D341Med (cell line): ENCODE measurements around the gene RARG.

ENCODE experiments used
- DNase-seq: peaks from one replicate; pipeline ENCODE4 v3.0.0; 2012; ENCODE audit warnings: low spot score

Gene RARG

GRCh38 chr12:53244337-53244736 lies 12.3 kb upstream of the RARG start:
- no peak for DNase-seq

DNA sequence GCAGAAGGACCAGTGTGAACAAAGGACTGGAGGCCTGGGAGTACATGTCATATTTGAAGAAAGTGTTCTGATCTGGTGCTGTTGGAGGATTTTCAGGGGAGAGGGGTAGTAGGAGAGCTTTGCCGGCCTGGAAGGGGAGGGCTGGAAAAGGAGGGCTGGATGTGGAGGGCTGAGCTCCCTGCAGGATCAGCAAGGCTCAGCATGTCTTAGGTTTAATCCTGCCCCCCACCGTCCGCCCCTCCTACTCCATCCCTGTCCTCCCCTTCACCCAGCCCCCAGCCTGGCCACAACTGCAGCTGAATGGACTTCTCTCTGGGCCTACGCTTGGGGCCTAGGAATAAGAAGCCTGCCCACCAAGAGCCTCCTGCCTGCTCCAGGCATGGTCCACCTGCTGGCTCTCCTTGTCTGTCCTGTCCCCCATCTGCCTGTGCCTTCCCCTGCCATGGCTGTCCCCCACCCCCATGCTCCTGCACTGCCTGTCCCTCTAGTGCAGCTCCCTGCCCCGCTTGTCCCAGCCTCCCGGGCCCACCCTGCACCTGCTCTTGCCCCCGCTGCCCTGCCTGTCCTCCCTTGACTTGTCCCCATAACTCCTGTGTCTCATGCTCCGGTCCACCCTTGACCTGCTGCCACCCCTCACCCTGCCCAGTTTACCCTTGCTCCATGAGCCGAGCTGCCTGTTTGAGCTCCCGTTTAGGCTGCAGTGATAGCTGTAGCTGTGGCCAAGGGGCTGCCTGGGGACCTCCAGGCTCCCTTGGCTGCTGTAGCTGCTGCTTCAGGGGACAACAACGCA lies 9.8 kb upstream of the RARG start:
- DNase-seq = peak; percentile 54

- DNase-seq = no peak
Observed at GRCh38 chr12:53239643-53240258, 7.7 kb upstream of the RARG start.

DNA sequence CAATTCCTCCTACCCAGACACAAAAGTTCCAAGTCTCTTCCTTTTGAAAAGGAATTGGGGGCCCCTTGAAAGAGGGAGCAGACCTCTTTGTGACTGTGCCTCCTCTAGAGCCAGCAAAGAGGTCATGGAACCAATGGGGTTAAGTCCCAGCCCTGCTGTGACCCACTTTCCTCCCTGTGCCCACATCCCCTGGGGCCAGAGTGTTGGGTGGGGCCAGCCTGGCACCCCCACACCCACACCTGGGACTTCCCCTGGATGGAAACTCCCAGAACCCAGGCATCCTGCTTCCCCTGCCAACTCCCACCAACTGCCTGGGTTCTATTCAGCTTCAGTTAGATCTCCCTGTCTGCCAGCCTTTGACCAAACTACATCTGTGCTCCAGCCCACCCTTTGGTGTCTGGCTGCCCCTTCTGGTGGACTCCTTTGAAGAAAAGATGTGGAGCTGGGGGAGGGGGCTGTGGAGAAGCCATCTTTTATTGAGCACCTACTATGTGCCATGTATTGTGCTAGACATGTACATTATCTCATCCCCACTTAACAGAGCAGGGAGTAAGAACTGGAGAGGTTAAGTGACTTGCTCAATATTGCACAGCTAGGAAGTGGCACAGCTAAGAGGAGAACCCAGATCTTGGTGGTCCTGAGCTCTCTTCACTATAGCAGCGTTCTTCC lies 4.6 kb upstream of the RARG start:
- DNase-seq = no peak

- no peak for DNase-seq
Observed at GRCh38 chr12:53235742-53236442, 3.9 kb upstream of the RARG start.

DNA sequence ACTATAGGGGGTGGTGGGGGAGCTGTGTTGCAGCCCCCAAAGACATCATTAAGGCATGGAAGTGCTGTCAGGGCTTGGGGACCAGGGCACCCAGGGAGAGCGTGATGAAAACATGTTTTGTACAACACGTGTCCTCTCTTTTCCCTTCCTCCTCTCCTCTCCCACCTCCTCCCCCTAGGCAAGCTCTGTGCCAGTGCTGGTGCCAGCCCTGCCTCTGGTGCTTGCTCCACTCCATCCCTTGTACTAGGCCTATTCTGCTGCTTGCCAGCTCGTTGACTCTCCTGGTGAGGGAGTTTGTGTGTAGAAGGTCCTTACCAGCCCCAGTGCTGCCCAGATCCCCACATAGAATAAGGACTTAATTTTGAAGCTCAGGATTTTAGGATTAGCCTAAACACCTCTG lies 3.2 kb upstream of the RARG start:
- DNase-seq = peak; percentile 65

- DNase-seq = no peak
Observed at GRCh38 chr12:53234271-53234914, 2.4 kb upstream of the RARG start.

GRCh38 chr12:53233671-53234121 lies 1.7 kb upstream of the RARG start:
- DNase-seq = no peak

DNA sequence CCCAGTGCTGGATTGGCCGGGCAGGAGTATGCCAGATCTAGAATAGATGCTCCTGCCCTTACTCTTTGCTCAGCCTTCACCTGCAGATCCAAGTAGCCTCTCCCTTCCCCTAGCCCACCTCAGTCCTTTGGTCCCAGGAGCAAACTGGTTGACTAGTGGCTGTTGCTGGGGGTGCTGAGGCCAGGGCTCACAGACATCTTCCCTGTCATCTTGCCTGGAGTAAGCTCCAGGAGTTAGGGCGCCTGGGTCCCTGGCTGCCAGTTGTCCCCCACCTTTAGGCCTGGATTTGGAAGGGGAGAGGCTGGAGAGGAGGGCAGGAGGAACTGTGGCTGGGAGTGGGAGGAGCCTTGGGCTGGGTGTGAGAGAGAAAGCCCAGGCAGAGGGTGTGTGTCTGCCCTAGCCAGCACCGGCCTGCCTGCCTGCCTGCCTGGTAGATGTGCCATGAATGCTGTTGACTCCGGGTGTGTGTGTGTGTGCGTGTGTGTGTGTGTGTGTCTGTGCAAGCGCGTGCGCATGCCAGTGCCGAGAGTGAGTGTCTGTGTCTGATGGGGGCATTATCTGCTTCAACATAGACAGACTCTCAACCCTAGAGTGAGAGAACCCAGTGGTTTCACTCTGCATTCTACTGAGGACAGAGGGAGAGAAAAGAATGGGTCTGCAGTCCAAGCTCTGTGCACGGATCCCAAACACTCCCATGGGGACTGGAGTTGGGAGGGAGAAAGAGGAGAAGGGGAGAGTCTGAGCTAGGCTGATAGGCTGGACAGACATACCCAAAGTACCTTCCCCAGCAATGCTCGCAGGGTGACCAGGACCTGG lies 845 bp upstream of the RARG start:
- DNase-seq = no peak

DNA sequence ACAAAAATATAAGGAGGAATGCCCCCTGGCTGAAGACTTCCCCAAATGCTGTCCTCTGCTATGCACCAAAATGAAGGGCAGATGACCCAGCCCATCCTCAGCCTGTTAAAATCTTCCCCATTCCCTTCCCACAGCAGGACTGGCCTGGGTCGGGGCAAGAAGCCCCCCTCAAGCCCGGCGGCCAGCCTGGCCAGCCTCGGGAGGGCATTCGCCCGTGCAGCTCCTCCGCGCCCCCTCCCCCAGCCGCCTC lies 413 bp downstream of the RARG start:
- DNase-seq = no peak

DNA sequence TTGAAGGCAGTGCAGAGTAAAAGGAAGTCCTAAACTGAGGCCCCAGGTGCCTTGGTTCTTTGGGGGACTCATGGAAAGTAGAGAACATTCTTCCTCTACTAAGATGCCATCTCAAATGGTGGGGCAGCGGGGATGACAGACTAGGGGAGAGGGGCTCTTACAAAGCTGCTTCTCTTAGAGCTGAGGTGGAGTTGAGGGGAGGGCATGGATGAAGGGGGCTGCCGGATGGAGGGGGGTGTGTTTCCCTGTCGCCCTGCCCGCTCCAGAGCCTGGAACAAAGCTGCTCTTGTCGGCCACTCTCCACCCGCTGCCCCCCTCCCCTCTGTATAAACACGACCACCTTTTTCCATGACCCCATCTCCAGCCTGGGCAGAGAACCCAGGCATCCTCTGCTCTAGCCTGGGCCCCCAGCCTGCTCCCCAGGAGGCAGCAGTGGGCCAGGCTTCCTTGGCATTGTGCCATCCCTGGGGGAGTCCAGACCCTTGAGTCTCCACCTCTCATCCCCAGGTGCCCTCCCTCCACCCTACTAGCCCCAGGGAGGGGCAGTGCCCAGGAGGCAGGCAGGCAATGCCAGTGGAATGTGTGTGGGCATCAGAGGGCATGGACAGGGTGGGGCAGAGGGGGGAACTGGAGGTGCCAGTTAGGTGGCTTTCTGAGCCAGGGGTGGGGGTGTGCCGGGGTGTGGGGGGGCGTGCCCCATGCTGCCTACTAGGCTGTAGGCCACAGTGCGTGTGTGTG lies 1.7 kb downstream of the RARG start:
- DNase-seq = no peak

GRCh38 chr12:53229454-53229853 lies 2.6 kb downstream of the RARG start:
- no peak for DNase-seq

DNA sequence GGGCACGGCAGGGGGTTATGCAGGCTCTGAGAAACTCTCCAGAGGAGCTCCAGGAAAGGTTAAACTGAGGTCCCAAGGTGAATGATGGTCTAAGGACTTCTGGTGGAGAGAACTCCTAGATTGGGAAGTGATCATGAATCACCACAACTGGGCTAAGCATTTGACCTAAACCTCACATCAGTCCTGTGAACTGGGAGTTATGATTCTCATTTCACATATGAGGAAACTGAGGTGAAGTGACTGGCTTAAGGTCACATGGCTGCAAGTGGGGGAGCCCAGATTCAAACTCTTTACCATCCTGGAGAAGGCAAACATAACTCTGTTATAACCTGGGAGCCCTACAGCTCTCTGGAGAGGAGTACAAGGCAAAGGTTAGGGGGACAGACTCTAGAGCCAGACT lies 4.2 kb downstream of the RARG start:
- no peak for DNase-seq

DNA sequence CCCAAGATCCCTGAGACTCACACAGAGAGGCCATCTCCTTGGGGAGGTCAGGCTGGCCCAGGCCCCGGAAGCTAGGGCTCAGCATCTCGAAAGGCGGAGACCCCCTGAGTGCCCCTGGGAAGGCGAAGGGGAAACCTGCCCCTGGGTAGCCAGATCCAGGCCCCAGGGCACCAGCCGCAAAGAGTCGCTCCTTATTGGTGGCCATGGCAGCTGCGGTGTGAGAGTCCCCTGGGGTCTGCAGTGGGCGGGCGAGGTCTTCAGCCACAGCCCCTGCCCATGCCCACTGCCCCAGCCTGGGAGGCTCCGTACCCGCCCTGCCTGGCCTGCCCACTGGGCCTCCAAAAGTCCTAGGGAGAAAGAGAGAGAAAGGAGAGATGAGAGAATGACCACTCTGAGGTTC lies 4.7 kb downstream of the RARG start:
- DNase-seq = no peak

DNA sequence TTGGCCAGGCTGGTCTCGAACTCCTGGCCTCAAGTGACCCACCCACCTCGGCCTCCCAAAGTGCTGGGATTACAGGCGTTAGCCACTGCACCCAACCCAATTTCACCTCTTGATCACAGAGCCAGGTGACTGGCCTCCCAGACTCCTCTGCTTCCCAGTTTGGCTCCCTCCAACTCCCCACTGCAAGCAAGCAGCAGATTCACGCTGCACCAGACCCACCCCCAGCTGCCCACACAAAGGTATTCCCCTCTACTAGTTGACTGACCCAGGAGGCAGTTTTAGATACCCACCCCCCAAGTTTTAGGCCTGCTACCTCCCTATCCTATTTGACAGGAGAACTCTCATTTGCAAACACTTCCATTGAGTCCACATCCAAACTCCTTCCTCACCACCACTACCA lies 5.2 kb downstream of the RARG start:
- no peak for DNase-seq

DNA sequence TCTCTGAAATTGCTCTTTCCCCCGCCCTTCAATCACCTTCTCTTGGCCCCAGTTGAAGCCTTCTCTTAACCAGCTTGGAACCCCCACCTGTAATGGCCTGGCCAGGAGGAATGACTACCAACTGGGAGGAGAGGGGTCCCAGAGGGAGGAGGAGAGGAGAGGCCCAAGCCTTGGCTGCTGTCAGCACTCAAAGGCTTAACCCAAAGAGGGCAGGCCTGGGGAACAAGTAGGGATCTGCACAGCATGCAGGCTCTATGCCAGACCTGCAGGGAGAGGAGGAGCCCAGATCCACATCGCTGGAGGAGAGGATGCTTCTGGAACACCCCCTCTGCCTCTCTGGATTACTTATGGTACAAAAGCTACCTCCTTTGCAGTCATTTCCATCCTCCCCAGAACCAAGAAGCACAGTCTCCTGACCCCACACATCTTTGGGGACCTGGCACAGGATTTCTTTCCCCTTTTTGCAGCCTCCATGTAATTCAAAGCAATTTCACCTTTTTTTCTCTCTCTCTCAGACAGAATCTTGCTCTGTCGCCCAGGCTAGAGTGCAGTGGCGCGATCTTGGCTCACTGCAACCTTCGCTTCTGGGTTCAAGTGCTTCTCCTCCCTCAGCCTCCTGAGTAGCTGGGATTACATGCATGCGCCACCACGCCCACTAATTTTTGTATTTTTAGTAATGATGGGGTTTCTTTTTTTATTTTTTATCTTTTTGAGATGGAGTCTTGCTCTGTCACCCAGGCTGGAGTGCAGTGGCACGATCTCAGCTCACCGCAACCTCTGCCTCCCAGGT lies 6.2 kb downstream of the RARG start:
- DNase-seq = no peak

- DNase-seq = no peak
Observed at GRCh38 chr12:53224897-53225634, 6.9 kb downstream of the RARG start.

DNA sequence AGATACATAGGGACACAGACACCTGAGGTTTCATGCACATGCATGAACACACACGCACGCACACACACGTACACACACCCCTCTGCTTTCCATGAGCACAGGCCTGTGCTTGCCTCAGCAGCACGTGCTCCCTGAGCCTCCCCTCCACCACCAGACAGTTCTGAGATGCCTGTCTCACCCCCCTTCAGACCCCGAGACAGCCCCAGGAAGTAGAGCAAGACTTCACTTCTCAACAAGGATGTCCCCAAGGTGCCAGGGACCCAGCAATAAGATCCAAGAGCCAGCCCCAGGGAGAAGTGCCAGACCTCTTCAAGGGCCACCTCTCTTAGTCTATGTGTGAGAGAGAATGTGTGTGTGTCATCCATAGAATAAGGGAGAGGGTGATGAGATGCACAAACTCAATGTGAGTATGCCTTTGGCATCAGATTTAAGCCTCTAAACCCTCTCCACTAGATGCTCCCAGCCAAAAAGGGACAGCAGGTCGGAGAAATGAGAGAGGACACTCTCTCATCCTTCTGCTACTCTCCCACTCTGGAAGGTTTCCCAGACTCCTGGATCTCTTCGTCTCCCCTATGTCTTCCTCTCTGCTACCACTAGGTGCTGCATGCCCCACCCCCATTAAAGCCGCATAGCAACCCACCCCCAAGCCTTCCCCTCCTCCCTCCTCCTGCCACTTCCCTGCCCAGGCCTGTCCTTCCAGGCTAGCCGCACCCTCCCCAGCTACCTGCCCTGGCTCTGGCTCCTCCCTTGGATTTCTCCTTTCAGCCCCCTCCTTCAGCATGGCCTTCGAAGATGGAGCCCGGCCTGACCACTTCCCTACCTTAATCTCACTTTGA lies 7.7 kb downstream of the RARG start:
- no peak for DNase-seq
